ENCODE results near the gene C12orf54.

C12orf54 gene

GRCh38 chr12:48527891-48528670 is 45.8 kb downstream of the C12orf54 start:
- H4K20me1 ChIP-seq, result no peaks in the 10 kb centered on the region
- peaks cover 0 to 7% (median 0%) of the 10 kb centered on the region in 11 experiments; a peak in 3 of 22 replicates for H3K9me3 ChIP-seq (replicated peaks in 1 of 11)
- no peak overlapping the region for H3K4me3 ChIP-seq
- no peak for TF ChIP-seq Cebpa-rat (IDR thresholded peaks at IDR 0.05)
- no peak overlapping the region for H3K9ac ChIP-seq
- H3K27ac ChIP-seq, result no peak overlapping the region
- H3K27me3 ChIP-seq, result no peaks in the 10 kb centered on the region
- H3K4me2 ChIP-seq, result no peak overlapping the region
- H3K4me1 ChIP-seq, result no peaks in the 10 kb centered on the region
- no peaks in the 10 kb centered on the region for H3K36me3 ChIP-seq

- Histone ChIP-seq H3K4me1 (no peaks in the 10 kb centered on the region), H3K27ac (no peak overlapping the region), H3K4me3 (no peak overlapping the region), H3K36me3 (no peaks in the 10 kb centered on the region), H3K4me2 (no peak overlapping the region), H3K9me3 (replicated peaks in 1 of 11) (peaks cover 0 to 14% (median 7%) of the 10 kb centered on the region in 11 experiments; a peak in 9 of 22 replicates), H3K27me3 (no peaks in the 10 kb centered on the region), H4K20me1 (no peaks in the 10 kb centered on the region), H3K9ac (no peak overlapping the region)
- TF ChIP-seq Cebpa-rat (IDR thresholded peaks at IDR 0.05), result no peak
Observed at GRCh38 chr12:48532601-48533000, 50.3 kb downstream of the C12orf54 start.

GRCh38 chr12:48536602-48537001 is 54.3 kb downstream of the C12orf54 start:
- Histone ChIP-seq H3K4me1 (no peaks in the 10 kb centered on the region), H4K20me1 (no peaks in the 10 kb centered on the region), H3K9ac (no peak overlapping the region), H3K9me3 (replicated peaks in 1 of 11) (peaks cover 0 to 9% (median 7%) of the 10 kb centered on the region in 11 experiments; a peak in 9 of 22 replicates), H3K27ac (no peak overlapping the region), H3K4me2 (no peak overlapping the region), H3K36me3 (no peaks in the 10 kb centered on the region), H3K27me3 (no peaks in the 10 kb centered on the region), H3K4me3 (no peak overlapping the region)
- no peak for TF ChIP-seq Cebpa-rat (IDR thresholded peaks at IDR 0.05)

GRCh38 chr12:48542300-48542928 is 60.1 kb downstream of the C12orf54 start:
- no peak for TF ChIP-seq Cebpa-rat (IDR thresholded peaks at IDR 0.05)

GRCh38 chr12:48545833-48546469 is 63.7 kb downstream of the C12orf54 start:
- Histone ChIP-seq H4K20me1 (no peaks in the 10 kb centered on the region), H3K4me3 (no peak overlapping the region), H3K4me1 (no peaks in the 10 kb centered on the region), H3K27ac (no peak overlapping the region), H3K27me3 (no peaks in the 10 kb centered on the region), H3K36me3 (no peaks in the 10 kb centered on the region), H3K9me3 (replicated peaks in 1 of 11) (peaks cover 0 to 5% (median 2%) of the 10 kb centered on the region in 11 experiments; a peak in 11 of 22 replicates), H3K4me2 (no peak overlapping the region), H3K9ac (no peak overlapping the region)
- TF ChIP-seq Cebpa-rat (IDR thresholded peaks at IDR 0.05), result no peak

More at GRCh38 chr12:48542300-48542928, 60.1 kb downstream of the C12orf54 start:
- Histone ChIP-seq H3K27ac (no peak overlapping the region), H3K9ac (no peak overlapping the region), H3K4me3 (no peak overlapping the region), H3K27me3 (no peaks in the 10 kb centered on the region), H3K4me2 (no peak overlapping the region), H3K9me3 (replicated peaks in 1 of 11) (no peaks in the 10 kb centered on the region), H4K20me1 (no peaks in the 10 kb centered on the region), H3K4me1 (no peaks in the 10 kb centered on the region), H3K36me3 (no peaks in the 10 kb centered on the region)

All from BLaER1 treated with 17β-estradiol and CSF1 and Interleukin-3, amounts not matched to agents 10 nM and 100 nM (cell line).